NB4 (cell line): Measurements from ENCODE around the gene C1S.

ENCODE experiments used
- DNase-seq: peaks from one replicate; pipeline ENCODE4 v3.0.0; 2010; ENCODE audit warnings: low read depth
- H3K4me3 ChIP-seq: one replicate; pipeline ENCODE4 v1.5.1; 2011; ENCODE audit warnings: mild to moderate bottlenecking, low read depth, low read length, moderate library complexity
- MYC ChIP-seq: IDR thresholded peaks from 2 replicates; pipeline ENCODE4 v1.6.1; 2011; ENCODE audit warnings: low read depth, low read length
- POLR2A ChIP-seq: IDR thresholded peaks from 2 replicates; pipeline ENCODE4 v1.6.1; 2011; ENCODE audit warnings: mild to moderate bottlenecking; ENCODE audit not compliant: insufficient read length; ENCODE audit errors: extremely low read depth
- TF ChIP-seq, protein P1 (sequence below): IDR thresholded peaks from 2 replicates; pipeline ENCODE4 v1.6.1; 2011; ENCODE audit warnings: low read depth, low read length
- TF ChIP-seq, protein P2 (sequence below): IDR thresholded peaks from one replicate; pipeline ENCODE4 v1.5.1; 2012; ENCODE audit warnings: low read depth, low read length

C1S gene

DNA sequence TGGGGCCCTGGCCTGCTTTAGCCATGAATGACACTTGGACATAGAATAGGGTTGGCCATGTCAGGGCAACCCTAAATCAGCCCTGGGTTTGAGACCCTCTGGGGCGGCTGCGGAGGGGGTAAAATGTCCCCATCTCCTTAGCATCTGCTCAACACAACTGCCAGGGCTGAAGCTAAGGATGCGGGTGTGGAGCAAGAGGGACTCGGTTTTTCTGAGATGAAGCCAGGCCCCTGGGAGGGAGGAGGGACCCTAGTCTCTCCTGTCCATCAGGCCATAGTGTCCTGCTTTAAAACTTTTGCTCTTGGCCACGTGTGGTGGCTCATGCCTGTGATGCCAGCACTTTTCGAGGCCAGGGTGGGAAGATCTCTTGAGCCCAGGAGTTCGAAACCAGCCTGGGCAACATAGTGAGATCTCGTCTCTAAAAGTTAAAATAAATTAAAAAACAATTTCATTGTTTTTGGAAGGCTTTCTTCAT, 32.5 kb downstream of the C1S start:
- no peak for DNase-seq
- TF ChIP-seq MYC (no peak), POLR2A (no peak)
- TF ChIP-seq, protein P1, sequence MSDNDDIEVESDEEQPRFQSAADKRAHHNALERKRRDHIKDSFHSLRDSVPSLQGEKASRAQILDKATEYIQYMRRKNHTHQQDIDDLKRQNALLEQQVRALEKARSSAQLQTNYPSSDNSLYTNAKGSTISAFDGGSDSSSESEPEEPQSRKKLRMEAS: no peak
- TF ChIP-seq, protein P2, sequence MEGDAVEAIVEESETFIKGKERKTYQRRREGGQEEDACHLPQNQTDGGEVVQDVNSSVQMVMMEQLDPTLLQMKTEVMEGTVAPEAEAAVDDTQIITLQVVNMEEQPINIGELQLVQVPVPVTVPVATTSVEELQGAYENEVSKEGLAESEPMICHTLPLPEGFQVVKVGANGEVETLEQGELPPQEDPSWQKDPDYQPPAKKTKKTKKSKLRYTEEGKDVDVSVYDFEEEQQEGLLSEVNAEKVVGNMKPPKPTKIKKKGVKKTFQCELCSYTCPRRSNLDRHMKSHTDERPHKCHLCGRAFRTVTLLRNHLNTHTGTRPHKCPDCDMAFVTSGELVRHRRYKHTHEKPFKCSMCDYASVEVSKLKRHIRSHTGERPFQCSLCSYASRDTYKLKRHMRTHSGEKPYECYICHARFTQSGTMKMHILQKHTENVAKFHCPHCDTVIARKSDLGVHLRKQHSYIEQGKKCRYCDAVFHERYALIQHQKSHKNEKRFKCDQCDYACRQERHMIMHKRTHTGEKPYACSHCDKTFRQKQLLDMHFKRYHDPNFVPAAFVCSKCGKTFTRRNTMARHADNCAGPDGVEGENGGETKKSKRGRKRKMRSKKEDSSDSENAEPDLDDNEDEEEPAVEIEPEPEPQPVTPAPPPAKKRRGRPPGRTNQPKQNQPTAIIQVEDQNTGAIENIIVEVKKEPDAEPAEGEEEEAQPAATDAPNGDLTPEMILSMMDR: no peak
- no peak overlapping the region for H3K4me3 ChIP-seq

DNA sequence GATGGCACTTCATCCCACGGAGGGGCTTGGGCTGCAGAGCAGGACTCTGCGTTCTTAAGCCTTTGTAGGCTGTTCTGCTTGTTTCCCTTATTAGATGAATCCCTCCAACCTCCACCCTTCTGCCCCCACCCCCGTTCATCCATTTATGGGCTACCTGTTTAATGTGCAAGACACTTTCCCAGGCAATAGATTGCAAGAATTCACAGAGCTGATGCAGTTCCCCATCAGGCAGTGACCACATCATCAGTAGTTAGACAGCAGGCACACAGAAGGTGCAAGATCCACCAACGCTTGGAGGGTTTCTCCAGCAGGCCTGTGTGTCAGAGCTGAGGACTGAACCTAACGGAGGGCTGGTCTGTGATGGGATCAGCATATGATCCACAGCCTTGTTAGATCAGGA, 33.0 kb downstream of the C1S start:
- DNase-seq: no peak
- TF ChIP-seq MYC: no peak
- TF ChIP-seq, protein P2: no peak
- no peak for TF ChIP-seq POLR2A
- TF ChIP-seq, protein P1: no peak
- no peak overlapping the region for H3K4me3 ChIP-seq

DNA sequence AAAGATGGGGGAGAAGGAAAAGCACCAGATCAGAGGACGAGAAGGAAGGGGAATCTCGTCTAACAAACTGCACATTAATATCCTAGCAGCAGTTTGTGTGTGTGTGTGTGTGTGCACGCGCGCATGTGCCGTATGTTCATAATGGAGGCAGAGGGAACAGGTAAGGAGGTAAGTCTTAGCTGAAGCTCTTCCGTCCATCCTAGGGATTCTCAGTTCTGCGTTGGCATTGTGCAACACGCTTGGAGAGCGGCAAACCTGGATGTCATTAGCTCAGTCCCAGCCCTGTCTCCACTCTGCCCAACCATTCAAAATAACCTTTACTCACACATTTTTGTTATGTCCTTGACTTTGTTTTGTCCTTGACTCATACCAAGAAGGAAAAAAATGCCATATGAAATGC, 33.4 kb downstream of the C1S start:
- no peak for TF ChIP-seq POLR2A
- TF ChIP-seq, protein P1: no peak
- TF ChIP-seq, protein P2: no peak
- TF ChIP-seq MYC: no peak
- DNase-seq: no peak

DNA sequence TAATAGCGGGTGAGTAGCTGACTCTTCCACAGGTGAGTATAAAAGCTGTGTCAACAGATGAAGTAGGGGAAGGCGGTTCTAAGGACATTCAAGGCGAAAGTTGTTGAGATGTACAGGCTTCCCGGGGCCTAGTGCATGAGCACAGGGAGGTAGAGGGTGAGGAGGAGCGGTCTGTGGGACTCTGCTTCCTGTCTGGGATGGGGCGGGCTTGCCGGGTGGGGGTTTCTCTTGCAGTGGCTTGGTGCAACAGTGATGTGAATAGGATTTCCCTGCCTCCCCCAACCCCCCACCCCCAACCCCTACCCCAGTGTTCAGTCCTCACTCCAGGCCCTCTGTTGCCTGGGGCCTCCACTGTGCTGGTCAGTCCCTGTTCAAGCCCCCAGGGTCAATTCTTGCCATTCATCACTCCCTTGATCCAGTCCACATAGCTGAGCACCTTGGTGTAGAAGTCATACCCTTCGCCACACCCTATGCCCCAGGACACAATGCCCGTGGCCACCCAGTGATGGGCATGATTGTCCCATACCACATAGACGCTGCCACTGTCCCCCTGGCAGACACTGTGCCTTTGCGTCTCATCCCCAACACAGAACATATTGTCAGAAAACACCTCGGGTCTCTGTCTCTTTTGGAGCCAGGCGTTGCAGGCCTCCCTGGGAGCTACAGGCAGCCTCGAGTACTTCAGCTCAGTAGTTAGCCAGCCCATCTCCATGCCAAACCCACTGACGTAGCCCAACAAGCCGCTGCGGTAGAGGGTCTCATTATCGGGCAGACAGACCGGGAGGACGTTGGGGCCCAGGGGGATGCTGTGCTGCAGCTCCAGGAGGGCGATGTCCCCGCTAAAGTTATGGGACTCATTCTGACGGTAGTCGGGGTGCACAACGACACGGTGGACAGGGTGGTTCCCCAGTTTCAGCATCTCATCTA, 35.8 kb downstream of the C1S start:
- H3K4me3 ChIP-seq: no peak overlapping the region
- TF ChIP-seq, protein P1: no peak
- TF ChIP-seq, protein P2: no peak
- no peak for TF ChIP-seq POLR2A
- TF ChIP-seq MYC: no peak
- DNase-seq: no peak

More for the DNA sequence above, 33.4 kb downstream of the C1S start:
- H3K4me3 ChIP-seq: no peak overlapping the region

DNA sequence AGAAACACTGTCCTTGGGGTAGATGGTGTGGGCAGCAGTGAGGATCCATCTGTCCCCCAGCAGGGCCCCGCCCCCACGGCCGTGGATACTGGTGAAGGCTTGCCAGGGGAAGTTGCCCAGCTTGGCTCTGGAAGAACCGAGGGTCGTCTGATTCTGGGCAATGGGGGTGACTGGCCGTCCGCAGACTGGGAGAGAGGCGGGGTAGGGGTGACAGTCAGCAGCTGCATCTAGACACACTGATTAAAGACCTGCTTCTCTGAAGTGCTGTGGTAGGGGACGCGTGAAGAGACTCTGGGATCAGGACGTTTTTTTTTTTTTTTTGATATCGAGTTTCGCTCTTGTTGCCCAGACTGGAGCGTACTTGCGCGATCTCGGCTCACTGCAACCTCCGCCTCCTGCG, 36.5 kb downstream of the C1S start:
- H3K4me3 ChIP-seq: no peak overlapping the region
- no peak for TF ChIP-seq MYC
- TF ChIP-seq POLR2A: no peak
- TF ChIP-seq, protein P1: no peak
- TF ChIP-seq, protein P2: no peak
- no peak for DNase-seq
